ENCODE results near the gene TSC2.

- TF ChIP-seq CTCF (IDR thresholded peaks at IDR 0.05; ENCODE audit: poor library complexity) (peak; percentile 35), EZH2 (IDR thresholded peaks at IDR 0.05; ENCODE audit: borderline replicate concordance) (no peak)
Observed at GRCh38 chr16:2016407-2016922, 31.3 kb upstream of the TSC2 start.

All from hepatocyte (in vitro differentiated cells).